Stimulated activated CD4-positive, alpha-beta T cell treated with anti-CD3 and anti-CD28 coated beads, Interleukin-1b, Interleukin-23, amount 100 ng/mL, for 48 hours (primary cell): Measurements from ENCODE around the gene VPREB3.
"Not testable (repeated sequence)": the region's sequence is repeated elsewhere in the genome, so short reads cannot be mapped to it uniquely, and the experiment has no call there.

Experiments used
- DNase-seq: peaks from one replicate; pipeline ENCODE4 v3.0.0-alpha.2; 2020

VPREB3 gene

DNA sequence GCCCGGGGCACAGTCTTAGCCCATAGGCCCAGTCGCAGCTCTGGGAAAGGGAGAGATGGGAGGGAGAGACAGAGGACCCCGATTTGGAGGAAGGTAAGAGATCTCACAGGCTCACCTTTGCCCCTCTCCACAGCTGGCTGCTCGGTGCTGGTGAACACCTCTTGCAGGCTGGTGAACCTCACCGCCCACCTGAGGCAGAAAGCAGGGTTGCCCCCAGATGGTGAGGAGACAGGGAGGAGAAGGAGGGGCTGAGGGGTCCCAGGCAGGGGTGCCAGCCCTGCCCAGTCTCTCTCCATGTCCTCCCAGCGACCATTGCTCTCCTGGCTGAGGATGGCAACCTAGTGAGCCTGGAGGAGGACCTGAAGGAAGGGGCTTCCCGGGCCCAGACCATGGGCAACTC is 9.7 kb upstream of the VPREB3 start:
- no peak for DNase-seq

DNA sequence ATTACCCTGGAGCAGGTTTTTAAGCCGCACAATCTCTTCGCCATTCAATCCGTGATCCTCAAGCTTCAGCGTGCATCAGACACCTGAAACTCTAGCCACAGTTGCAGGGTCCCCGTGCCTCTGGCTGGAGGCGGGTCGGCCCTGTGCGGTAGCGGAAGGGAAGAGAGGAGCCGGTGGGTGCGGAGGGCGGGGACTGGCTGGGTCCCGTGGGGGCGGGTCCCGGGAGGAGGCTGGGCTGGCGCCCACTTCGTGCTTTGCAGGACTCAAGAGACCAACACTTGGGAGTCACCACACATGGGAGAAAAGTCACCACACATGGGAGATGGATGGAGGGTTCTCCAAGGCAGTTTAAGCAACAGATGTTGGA is 9.3 kb upstream of the VPREB3 start:
- DNase-seq, result peak; percentile 52

DNA sequence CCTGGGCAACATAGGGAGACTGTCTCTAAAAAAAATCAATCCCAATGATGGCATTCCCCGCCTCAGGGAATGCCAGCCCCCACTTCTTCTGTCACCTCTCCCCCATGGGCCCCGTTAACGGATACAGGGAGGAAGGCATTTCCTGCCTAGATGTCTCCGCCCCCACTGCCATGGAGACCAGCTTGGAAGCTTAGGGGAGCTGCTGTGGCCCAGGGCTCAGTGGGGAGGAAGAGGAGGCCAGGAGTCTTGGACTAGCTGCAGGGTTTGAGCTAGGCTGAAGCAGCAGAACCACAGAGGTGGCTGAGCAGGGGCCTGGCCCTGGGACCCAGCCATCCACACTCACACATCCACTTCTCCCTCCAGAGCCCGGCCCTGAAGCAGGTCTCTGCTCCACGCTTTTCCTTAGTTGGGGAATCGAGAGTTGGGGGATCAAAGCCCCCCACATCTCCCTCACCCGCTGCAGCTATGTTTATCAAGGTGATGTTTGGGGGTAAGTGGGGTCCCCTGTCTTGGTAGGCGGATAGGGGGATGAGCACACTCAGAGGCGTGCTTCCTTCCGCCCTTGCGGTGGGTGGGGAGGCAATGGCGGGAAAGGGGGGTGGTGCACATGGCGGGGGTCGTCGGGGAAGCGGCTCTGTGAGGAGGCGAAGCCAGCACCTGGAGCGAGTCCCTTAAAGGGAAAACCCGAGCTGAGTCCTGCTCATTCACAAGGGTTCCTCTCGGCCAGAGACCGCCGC is 8.8 kb upstream of the VPREB3 start, which contains the start of gene C22orf15:
Gene C22orf15, plus strand, starts transcription at position 149 of the 737 bp plus-strand sequence. Its CDS starts 317 bp downstream, at position 466.
- DNase-seq, result no peak

DNA sequence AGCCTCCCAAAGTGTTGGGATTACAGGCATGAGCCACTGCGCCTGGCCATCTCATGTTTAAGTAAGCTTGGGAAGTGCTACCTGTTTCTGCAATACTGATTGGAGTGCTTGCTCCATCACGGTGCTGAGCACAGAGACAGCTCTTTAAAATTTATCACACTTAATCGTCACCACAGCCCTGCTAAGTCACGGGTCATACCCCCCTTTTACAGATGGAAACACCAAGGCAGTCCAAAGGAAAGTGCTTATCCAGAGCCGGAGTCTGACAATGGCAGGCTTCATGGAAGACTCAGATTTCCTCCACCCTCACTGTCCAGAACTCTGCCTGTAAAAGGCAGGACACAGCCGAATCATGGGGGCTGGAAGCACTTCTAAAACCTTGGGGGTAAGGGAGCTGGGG is 5.8 kb upstream of the VPREB3 start:
- no peak for DNase-seq

DNA sequence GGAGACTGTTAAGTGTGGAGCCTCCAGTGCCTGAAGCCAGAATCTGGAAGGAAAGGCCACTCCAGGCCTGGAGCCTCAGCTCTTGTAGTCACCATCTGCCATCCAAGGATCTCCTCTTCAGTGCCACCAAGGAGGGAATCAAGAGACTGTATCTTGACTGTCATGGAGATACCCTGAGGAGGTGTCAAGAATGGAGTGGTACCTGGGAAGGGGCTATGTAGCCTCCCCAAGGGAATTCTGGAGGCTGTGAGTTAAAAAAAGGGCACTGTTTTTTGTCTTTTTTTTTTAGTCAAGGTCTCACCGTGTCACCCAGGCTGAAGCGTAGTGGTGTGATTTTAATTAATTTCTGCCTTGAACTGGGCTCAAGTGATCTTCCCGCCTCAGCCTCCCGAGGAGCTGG is 5.3 kb upstream of the VPREB3 start:
- DNase-seq, result no peak

DNA sequence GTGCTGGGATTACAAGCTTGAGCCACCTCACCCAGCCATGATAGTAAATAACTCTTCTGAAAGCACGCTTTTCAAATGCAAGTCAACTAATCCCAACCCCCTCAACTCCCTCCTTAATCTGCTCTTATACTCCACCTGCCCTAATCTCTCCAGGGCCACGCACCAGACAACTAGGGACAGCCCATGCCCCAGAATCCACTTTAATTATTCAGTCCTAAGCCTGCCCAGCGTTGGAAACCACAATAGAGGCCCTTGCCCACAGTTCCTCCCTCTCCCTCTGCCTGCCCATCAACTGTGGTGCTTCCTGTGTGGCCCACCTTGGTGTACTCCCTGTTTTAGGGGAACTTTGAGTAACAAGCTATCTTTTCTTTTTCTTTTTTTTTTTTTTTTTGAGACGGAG is 2.7 kb upstream of the VPREB3 start:
- no peak for DNase-seq

DNA sequence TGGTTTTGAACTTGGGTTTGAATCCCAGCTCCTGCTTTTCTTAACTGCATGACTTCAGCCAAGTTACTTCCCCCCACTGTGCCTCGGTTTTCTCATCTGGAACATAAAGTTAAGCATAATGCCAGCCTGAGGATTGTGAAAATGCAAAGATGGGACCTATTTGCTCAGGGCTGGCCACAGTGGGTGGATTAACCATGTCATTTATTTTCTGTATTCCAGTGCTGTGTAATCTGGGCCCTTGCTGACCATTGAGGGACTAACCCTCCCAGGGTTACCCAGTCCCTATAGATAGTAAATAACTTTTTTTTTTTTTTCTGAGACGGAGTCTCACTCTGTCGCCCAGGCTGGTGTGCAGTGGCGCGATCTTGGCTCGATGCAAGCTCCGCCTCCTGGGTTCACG is 1.5 kb upstream of the VPREB3 start:
- no peak for DNase-seq

DNA sequence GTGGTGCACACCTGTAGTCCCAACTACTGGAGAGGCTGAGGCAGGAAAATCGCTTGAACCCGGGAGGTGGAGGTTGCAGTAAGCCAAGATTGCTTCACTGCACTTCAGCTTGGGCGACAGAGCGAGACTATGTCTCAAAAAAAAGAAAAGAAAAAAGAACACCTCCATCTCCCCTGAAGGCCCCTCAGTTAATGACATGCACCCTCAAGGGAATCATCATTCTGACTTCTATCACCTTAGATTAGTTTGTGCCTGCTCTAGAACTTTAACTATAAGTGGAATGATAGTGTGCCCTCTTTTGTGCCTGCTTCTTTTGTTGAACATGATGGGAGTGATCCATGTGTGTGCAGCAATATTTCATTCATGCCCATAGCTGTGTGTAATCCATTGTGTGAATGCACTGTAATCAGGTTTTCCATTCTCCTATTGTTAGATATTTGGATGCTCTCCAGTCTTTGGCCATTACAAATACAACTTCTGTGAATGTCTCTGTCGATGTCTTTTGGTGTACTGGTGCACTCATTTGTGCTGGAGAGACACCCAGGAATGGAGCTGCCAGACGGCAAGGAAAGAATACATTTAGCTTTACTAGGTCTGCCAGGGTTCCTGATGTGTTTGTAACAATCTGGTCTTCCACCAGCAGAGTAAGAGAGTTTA is 883 bp upstream of the VPREB3 start:
- DNase-seq, result no peak

DNA sequence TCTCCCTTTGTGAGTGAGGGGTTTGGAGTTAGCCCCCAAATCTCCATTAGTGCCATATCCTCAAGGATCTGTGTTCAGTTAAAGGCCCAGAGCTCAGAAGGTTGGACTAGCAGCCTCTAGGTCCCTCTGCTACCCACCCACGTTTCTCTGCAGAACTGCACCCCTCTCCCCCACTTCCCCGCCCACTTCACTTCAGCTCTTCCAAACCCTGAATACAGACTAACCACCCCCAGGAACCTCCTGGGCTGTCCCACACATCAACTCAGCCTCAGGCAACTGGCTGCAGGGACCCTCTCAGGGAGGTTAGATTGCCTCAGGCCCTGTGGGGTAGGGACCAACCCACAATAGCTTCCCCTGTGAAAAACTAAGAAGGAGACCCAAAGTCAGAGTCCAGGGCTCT is 840 bp downstream of the VPREB3 start:
- DNase-seq, result no peak

DNA sequence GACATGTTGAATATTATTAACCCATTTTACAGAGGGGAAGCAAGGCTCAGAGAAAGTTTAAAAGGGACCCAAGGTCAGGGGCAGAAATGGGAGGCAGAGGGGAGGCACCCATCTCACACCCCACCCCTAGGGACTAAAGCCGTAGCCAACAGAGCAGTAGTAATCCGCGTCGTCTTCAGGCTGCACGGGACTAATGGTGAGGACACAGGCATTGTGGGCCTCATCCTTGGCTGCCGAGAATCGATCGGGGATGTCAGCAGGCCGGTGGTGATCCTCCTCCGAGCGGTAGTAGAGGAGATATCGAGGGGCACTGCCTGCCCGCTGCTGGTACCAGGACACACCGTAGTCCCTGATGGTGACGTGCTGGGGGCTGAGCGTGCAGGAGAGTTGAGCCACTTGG is 1.5 kb downstream of the VPREB3 start:
- DNase-seq, result no peak

DNA sequence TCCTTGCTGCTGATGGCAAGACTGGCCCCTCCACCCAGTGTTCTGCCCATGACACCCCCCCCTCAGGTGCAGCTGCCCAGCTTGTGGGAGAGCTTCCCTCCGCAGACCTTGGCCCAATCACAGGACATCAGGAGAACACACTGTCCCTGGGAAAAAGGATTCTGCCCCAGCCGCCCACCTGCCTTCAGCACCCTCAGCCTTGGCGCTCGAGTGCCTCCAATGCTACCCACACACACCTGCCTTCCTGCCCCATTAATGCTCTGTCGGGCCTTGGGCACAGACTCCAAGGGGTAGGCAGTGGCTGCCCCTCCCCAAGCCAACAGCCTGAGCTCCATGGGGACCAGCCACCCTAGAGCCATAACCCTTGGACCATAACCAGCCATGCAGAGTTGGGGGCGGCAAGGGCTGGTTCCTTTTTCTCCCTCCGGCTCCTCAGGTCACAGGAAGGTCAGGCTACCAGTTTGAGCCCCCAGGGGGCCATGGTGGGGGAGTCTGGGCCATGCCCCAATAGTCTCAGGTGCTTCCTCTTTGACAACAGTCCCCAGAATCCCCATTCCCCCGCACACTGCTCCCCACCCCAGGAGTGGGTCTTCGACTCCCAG is 2.0 kb downstream of the VPREB3 start:
- no peak for DNase-seq

DNA sequence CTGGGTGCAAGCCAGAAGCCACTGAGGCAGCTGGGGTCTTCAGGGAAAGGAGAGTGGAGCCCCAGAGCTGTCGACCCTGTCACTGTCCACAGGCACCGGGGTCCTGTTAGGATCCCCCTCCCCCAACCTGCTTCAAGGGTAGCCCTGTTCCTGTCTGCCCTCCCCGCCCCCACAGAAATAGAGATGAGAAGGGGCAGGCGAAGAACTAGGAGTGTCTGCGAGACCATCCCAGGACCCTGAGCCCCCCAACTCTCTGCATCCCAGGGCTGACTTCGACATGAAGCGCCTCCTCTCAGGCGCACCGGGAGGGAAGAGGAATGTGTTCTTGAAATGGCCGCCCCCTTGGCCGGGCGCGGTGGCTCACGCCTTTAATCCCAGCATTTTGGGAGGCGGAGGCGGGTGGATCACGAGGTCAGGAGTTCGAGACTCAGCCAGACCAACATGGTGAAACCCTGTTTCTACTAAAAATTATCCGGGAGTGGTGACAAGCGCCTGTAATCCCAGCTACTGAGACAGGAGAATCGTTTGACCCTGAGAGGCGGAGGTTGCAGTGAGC is 2.7 kb downstream of the VPREB3 start:
- DNase-seq, result no peak

DNA sequence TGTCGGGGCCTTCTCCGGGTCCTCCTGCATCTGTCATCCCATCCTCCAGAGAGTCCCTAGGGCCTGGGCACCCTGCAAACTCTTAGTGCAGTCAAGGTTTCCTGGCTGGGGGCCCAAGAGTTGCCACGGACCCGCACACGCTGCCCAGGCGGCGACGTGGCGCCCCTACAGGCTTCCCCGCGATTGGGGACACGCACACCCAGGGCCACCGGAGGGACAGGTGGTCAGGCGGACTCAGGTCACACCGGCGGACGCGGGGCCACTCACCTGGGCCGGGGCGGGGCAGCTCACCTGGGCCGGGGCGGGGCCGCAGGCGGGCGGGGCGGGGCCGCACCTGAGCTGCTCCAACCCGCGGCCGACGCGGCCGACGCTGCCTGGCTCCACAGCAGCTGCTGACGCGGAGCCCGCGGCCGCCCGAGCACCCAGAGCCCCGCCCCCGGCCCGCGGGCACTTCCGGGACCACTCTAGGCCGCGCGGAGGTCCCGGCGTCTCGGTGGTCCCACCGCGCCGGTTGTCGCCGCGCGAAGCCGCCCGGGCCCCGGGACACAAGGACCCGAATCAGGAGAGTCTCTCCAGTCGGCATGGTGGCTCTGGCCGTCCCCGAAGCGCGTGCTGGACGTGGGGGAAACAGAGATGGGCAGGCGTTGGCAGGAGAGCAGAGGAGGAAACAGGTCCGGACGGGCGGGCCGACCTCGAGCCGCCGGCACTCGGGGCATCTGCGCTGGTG is 3.3 kb downstream of the VPREB3 start, which contains the start of gene ZNF70:
Gene ZNF70, minus strand, starts transcription at position 399 of the 727 bp plus-strand sequence. CDS start 5,972 bp downstream, outside the sequence.
- DNase-seq, result peak; percentile 80

DNA sequence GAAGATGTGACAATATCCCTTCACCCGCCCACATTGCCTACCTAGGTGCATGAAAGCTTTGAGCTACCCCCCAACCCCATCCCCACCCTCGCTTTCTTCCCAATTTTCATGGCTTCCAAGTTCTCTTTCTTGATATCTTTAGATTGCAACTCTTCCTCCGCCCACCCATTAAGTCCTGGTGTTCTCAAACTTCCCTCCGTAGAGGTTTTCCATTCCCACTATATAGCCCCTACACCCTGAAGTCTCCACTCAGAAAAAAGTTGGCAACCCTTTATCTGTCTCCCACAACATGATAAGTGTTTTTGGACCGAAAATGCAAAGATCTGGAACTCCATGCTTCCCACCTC is 3.9 kb downstream of the VPREB3 start:
- DNase-seq, result no peak

DNA sequence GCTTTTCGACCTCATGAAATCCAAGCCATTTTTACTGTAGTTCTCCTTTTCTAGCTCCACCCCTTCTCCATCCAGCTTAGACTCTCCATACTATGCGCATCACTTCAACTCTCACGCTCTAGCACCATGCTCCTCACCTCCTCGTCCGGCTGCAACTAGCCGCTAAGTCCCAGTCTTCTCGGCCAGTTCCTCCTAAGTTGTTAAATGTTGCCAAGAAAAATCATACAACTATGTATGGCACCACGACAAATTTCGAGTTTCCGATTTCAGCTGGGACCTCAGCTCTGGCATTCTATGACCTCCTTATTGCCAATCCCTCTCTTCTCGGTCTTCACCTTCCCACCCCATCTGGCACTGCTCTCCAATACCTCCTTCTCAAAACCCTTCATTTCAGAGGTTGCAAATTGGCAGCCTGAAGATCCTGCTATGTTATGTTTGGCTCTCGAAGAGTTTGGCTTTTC is 4.4 kb downstream of the VPREB3 start:
- no peak for DNase-seq

DNA sequence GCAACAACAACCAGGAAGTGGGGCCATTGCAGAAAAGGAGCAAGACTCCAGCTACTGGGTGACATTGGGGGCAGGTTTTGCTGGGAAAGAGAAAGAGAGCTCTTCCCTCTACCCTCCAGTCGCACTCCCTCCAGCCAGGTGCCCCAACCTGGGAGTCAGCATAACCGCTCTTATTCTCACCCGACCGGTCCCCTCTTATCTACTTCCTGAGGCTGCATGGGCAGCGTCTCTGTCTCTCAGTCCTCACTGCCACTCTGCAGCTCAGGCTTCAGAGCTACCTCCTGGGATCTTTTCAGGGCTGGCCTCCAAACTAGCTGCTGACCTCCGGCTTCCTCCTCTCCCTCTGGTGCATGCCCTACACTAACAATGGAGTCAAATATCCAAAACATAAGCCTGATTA is 8.4 kb downstream of the VPREB3 start:
- no peak for DNase-seq

DNA sequence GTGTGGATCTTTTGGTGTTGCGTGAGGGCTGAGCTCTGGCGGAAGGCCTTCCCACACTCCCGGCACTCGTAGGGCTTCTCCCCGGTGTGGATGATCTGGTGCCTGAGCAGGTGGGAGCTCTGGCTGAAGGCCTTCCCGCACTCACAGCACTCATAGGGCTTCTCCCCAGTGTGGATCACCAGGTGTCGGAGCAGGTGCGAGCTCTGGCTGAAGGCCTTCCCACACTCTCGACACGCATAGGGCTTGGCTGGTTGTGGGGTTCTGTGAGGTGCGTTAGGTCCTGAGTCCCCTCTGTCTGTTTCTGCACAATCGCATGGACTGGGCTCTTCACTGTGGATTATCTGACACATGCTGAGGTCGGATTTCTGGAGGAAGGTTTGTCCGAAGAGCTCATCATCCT is 9.7 kb downstream of the VPREB3 start:
- no peak for DNase-seq

DNA sequence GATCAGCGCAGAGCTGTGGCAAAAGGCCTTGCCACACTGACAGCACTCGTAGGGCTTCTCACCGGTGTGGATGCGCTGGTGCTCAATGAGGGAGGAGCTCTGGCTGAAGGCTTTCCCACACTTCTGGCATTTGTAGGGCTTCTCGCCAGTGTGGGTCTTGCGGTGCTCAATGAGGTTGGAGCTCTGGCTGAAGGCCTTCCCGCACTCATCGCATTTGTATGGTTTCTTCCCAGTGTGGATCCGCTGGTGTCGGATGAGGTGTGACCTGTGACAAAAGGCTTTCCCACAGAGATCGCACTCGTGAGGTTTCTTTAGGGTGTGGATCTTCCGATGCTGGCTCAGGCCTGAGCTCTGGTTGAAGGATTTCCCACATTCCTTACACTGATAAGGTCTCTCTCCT is 10.2 kb downstream of the VPREB3 start:
- DNase-seq, result no peak

DNA sequence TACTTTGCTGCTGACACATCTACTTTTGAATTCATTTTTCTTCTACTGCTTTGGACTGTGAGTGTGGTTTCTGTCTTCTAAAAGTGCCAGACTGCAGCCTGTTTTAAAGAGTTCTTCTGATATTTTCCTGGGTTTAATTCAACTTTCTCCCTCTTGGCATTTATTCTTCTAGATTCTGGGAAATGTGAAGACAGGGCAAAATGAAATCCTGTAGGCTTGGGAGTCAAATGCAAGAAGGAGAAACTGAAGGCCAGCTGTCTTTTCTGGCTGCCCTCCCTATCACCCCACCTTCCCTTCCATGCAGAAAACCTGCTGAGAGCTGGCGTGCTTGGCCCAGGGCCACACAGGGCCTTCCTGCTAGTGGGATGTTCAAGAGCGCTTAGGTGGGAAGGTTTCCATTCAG is 10.9 kb downstream of the VPREB3 start:
- DNase-seq, result no peak

DNA sequence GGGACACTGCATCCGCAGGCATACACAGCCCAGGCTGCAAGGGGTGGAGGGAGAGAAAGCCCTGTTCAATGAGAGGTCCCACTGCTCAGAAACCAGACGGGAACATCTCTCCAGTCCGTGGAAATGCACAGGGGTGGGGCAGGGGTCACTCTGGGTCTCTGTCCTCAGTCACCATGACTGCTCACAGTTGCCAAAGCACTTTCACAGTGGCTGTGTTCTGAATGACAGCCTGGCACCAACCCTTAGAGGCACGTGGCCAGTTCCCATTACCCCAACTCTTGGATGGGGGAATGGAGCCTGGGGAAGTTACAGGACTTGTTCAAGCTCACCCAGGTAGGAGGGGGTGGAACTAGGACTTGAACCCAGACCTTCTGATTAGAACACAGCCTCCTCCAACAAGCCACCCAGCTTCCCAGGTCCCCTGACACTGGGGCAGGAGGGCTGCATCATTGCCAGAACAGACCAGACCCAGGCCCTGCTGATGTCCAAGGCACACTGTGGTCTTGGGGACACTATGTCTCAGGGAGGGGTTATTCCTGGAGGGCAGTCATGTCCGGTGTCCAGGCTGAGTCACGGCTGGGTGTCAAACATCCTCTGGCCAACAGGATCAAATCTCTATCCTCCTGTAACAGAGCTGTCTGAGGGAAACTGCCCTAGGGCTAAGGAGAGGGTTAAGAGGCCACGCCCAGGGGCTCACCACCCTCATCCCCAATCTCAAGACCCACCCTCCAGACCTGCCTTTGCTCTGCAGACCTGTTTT is 11.5 kb downstream of the VPREB3 start:
- DNase-seq, result no peak

DNA sequence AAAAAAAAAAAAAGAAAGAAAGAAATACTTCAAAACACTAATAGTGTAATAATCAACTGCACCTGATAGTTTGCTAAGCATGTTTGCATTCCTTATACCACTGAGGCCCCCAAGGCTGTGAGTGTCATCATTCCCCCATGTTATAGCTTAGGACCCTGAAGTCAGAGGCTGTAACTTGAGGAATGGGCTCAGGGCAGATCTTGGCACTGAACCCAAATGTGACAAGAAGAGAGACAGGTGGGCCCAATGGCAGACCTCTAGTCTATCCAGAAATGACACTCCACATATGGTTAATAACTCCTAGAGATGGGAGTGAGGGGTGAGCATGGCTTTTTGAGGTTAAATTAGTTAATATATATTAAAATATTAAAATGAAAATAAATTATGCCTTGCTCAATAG is 16.5 kb downstream of the VPREB3 start:
- DNase-seq, result no peak

DNA sequence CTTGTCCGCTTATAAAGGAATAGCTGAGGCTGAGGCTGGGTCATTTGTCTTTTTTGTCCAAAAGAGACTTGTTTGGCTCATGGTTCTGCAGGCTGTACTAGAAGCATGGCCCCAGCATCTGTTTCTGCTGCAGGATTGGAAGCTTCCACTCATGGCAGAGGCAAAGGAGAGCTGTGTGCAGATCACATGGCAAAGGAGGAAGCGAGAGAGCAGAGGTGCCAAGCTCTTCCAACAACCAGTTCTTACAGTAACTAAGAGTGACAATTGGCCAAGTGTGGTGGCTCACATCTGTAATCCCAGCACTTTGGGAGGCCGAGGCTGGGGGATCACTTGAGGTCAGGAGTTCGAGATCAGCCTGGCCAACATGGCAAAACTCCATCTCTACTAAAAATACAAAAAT is 26.1 kb downstream of the VPREB3 start:
- DNase-seq, result not testable (repeated sequence)
